SU-DHL-6 (cell line): Measurements from ENCODE around the gene ABCA12.

Experiments used
- CTCF ChIP-seq: fragments of 200-600 bp; sonication (generic); IDR thresholded peaks from one replicate; pipeline ENCODE4 v1.5.1; 2017; ENCODE audit warnings: antibody characterized with exemption, mild to moderate bottlenecking, low read length, moderate library complexity; ENCODE audit not compliant: insufficient read depth, poor library complexity, severe bottlenecking
- EZH2phosphoT487 ChIP-seq: fragments of 200-600 bp; sonication (generic), shearing (Covaris generic); conservative IDR thresholded peaks from 2 replicates; pipeline ENCODE4 v1.6.1; 2018; ENCODE audit warnings: mild to moderate bottlenecking, antibody characterized with exemption, low read length, moderate library complexity, mixed read lengths

GRCh38 chr2:215060861-215061536 is 77.4 kb downstream of the ABCA12 start:
- TF ChIP-seq CTCF (no peak), EZH2phosphoT487 (no peak)
